ENCODE measurements around the gene ISG20.

The ISG20 gene

GRCh38 chr15:88655800-88656488, 17.1 kb downstream of the ISG20 start:
- DNase-seq = no peak

DNA sequence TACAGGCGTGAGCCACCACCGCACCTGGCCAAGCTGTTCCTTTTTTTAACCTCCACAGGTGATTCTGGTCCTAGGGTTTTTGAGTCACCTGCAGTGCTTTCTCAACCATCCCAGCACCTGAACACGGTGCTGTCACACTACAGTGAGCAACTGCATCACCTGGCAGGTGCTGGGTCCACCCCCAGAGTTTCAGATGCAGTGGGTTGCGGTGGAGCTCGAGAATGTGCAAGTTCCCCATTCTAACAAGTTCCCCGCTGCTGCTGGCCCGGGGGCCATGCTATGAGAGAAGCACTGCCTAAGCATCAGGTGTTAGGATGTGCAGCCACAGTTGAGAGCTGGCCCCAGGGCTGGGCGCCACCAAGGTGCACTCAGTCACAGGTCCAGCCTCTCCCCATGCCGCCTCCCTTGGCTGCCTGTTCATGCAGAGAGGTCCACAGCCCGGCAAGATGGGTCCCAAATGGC, 18.0 kb downstream of the ISG20 start:
- DNase-seq = no peak

- no peak for DNase-seq
Observed at GRCh38 chr15:88657326-88658069, 18.7 kb downstream of the ISG20 start.

- DNase-seq = no peak
Observed at GRCh38 chr15:88658070-88658965, 19.5 kb downstream of the ISG20 start.

DNA sequence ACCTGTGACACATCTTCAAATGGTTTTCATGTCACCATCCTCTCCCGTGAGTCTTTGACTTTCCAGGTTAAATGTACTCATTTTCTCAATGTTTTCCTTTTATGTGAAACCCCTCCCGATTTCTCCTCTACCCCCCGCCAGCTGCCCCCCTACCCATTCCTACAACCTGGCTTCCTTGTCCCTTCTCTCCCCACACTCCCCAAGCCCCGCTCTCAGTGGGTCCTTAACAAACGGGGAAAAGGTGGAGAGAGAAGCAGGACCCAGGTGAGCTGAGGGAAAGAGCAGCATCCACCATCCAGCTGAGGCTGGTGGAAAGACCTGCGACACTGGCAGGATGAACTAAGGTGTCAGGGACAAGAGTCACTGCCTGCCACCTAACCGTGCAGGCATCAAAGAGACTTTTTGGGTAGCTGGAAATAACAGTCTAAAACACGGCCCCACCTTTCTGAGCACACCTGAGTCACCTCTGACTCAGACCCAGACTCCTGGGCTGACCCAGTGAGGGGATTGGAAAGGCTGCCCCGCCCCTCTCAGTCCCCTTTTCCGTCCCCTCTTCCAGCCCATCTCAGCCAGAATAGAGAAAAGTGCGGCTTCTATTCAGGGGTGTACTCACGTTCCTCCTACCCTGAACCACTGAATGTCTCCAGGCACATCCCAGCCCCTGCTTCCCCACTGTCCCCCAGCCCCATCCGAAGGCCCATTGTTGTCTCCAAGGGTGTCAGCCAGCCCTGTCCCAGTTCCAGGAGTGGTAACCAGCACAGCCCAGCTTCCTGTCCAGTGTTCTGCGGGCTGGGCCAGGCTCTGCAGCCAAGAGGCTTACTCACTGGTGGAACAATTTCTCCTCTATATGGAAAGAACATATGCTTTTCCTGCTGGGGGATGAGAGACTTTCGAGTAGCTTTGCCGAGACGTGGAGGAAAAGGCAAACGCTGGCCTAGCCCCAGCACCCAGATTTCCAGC, 20.4 kb downstream of the ISG20 start:
- DNase-seq = no peak

GRCh38 chr15:88661041-88661700, 22.4 kb downstream of the ISG20 start:
- no peak for DNase-seq

GRCh38 chr15:88661761-88662556, 23.1 kb downstream of the ISG20 start:
- no peak for DNase-seq

GRCh38 chr15:88663141-88663621, 24.4 kb downstream of the ISG20 start:
- DNase-seq = no peak

DNA sequence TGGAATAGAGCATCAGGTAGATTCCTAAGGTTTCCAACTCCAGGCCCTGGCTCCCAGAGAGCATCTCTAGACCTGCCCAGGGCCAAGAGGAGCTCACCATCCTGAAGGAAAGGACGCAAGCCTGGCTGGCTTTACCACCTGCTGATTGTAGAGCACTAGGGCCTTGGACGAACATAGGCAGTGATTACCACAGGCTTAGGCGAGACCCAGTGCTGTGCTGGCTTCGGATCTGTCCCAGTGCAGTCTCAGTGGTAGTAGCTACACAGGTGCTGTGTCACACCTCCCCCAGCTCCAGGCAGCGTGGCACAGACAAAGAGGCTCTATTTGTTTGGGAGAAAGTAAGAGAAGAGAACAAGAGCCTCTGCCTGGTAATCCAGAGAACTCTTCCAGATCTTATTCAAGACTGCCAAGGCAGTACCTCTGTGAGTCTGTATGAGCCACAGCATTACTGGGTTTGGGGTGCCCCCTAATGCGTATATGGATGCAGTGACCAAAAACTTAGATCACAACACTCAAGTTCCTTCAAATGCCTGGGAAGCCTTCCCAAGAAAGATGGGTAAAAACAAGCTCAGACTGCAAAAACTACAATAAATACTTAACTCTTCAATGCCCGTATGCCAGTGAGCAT, 25.4 kb downstream of the ISG20 start:
- DNase-seq = no peak

DNA sequence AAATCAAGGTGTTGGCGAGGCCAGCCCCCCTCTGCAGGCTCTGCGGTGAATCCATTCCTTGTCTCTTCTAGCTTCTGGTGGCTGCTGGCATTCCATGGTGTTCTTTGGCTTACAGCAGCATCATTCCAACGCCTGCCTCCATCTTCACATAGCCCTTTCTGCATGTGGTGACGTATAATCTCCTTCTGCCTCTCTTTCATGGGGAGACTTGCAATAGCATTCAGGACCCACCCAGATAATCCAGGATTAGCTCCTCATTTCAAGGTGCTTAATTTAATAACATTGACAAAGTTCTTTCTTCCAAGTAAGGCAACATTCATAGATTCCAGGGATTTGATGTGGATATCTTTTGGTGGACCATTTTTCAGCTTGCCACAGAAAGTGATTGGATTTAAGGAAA, 35.8 kb downstream of the ISG20 start:
- DNase-seq = no peak

- no peak for DNase-seq
Observed at GRCh38 chr15:88678755-88679154, 39.9 kb downstream of the ISG20 start.

GRCh38 chr15:88680241-88681001, 41.6 kb downstream of the ISG20 start:
- DNase-seq = no peak

GRCh38 chr15:88681610-88682221, 42.9 kb downstream of the ISG20 start:
- no peak for DNase-seq

- DNase-seq = no peak
Observed at GRCh38 chr15:88684345-88684744, 45.5 kb downstream of the ISG20 start.

- no peak for DNase-seq
Observed at GRCh38 chr15:88686166-88686565, 47.4 kb downstream of the ISG20 start.

DNA sequence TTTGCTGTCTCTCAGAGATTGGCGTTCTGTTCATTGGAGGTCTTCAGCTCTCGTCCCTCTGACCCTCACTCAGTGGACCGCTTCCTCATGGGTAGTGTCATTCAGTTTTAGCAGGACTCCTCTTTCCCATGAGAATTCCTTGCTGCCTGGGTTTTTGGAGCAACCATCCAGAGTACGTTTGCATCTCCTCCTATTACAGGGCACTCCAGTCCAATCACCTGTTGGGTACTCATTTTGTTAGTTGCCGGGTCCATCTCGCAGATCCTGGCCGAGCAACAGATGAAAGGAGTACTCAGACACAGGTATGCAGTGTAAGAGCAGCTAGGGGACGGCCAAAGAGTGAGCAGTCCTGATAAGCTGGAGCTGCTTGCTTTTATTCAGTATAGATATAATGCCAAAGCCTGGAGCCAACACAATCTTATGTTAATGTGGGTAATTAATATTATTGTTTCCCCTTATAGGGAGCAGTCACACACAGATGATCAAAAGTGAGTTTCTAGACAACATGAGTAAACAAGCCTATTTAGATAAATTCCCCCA, 49.6 kb downstream of the ISG20 start:
- DNase-seq = no peak

DNA sequence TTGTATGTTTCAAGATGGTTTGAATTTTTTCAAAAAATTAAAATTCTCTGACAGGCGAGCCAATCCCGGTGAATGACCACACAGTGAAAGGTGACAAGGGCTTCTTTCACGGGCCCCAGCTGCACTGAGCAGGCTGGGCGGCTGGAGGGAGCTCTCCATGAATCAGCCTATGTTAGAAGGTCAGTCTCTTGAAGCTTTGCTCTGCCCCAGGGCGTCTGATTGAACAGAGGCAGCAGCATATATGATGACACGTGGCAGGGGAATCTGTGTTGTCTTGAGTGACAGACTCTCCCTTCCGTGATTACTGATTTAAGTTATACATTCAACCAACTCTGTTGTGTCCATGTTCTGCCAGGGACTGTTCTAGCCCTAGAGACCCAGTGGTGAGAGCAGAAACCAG, 51.5 kb downstream of the ISG20 start:
- DNase-seq = no peak

DNA sequence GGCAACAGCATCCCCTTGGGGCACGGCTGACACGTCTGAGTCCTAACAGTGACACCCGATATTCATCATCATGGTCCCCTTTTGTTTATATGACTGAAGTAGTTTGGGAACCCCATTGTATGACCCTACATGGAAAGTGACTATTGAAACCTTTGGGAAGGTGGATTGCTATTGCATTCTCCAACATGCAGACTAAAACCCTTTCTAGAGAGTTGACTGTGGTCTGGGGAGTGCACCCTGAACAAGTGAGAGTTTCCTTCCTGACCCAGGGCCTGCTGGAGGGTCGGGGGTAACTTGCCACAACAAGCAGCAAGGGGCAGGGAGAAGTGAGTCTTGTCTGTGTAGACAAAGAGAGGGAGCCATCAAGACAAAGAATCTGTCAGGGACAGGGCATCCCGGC, 54.4 kb downstream of the ISG20 start:
- no peak for DNase-seq

DNA sequence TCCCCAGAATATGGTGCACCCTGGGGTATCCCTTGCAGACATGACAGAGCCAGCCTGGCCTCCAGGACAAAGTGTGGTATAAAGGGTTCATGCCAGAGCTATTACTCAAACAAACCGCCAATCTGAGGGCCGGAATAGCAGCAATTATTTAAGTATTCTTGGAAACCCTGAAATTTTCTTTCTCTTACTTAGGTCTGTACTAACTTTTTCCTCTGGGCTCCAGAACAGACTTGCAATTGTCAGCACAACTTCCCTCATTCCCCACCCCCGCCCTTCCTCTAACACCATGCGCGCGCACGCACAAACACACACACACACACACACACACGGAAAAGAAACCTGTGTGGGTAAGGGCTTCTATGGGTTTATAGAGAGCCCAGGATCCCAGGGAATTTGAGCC, 56.3 kb downstream of the ISG20 start:
- no peak for DNase-seq

Measured in NCI-H1436 treated with DMSO at 0.1 percent for 48 hours (cell line).